IMR-90 (cell line): ENCODE measurements around the gene DLL1. TPM values are rescaled to one million over a fixed set of nuclear protein-coding genes. Genes with fewer than 3 reads are reported as not detected.

Experiments used
- ATAC-seq: fragments of 200-7000 bp; cut with Tn5 transposase; 2 replicates; pipeline ENCODE4 v1.9.1; 2020; ENCODE audit warnings: low read depth, mild to moderate bottlenecking, moderate library complexity
- BruUV-seq: library from RNA; stranded (reverse); fragments of 400-500 nt; replicated peaks from 2 replicates; lab custom pipeline; 2021; lab: Mats Ljungman, UMichigan
- CTCF ChIA-PET: fragments of 300-600 bp; formaldehyde crosslinking; extraction: SDS; loops from one replicate; lab custom pipeline; 2021; ENCODE audit warnings: antibody characterized with exemption; lab: Yijun Ruan, JAX
- POLR2A ChIA-PET: fragments of 300-600 bp; sonication (Branson Sonifier 250); formaldehyde crosslinking; loops from one replicate; lab custom pipeline; 2022; ENCODE audit warnings: antibody characterized with exemption; ENCODE audit not compliant: unreplicated experiment; lab: Charles Lee
- DNase-seq: peaks from one replicate; pipeline ENCODE4 v3.0.0; 2013
- H2AFZ ChIP-seq: replicated peaks from 2 replicates; pipeline ENCODE3; 2013; ENCODE audit warnings: low read length, mild to moderate bottlenecking; ENCODE audit not compliant: poor library complexity
- H2AK5ac ChIP-seq: 2 replicates; pipeline ENCODE4 v1.6.1; 2013; ENCODE audit warnings: low read depth, low read length, inconsistent platforms
- H2AK9ac ChIP-seq: replicated peaks from 2 replicates; pipeline ENCODE3; 2013; ENCODE audit warnings: mild to moderate bottlenecking, low read depth, low read length, moderate library complexity; ENCODE audit not compliant: poor library complexity
- H2BK120ac ChIP-seq: 2 replicates; pipeline ENCODE4 v1.6.1; 2013; ENCODE audit warnings: low read depth, low read length, inconsistent platforms
- H2BK15ac ChIP-seq: 3 replicates; pipeline ENCODE4 v1.6.1; 2013; ENCODE audit warnings: low read depth, low read length, inconsistent platforms
- H2BK20ac ChIP-seq: 2 replicates; pipeline ENCODE4 v1.6.1; 2013; ENCODE audit warnings: low read depth, mild to moderate bottlenecking, inconsistent platforms, low read length, moderate library complexity
- H2BK5ac ChIP-seq: 2 replicates; pipeline ENCODE4 v1.6.1; 2013; ENCODE audit warnings: mild to moderate bottlenecking, low read depth, low read length, inconsistent platforms; ENCODE audit not compliant: poor library complexity, severe bottlenecking
- H3K14ac ChIP-seq: replicated peaks from 2 replicates; pipeline ENCODE4 v1.6.1; 2013; ENCODE audit warnings: low read depth, low read length, inconsistent platforms
- H3K18ac ChIP-seq: 2 replicates; pipeline ENCODE4 v1.6.1; 2013; ENCODE audit warnings: low read depth, low read length, control low read depth
- H3K23ac ChIP-seq: 2 replicates; pipeline ENCODE4 v1.6.1; 2013; ENCODE audit warnings: low read depth, low read length, inconsistent platforms
- H3K27ac ChIP-seq: 2 replicates; pipeline ENCODE4 v1.5.1; 2013; ENCODE audit warnings: mild to moderate bottlenecking, control low read depth, low read length; ENCODE audit not compliant: insufficient read depth
- H3K27me3 ChIP-seq: 2 replicates; pipeline ENCODE4 v1.6.1; 2013; ENCODE audit warnings: low read length; ENCODE audit not compliant: control insufficient read depth, insufficient read depth
- H3K36me3 ChIP-seq: 2 replicates; pipeline ENCODE4 v1.6.1; 2013; ENCODE audit warnings: low read length, mixed read lengths; ENCODE audit not compliant: control insufficient read depth, insufficient read depth
- H3K4ac ChIP-seq: 2 replicates; pipeline ENCODE4 v1.6.1; 2013; ENCODE audit warnings: low read depth, low read length, inconsistent platforms
- H3K4me1 ChIP-seq: 2 replicates; pipeline ENCODE4 v1.6.1; 2013; ENCODE audit warnings: low read length, mixed read lengths; ENCODE audit not compliant: control insufficient read depth, insufficient read depth
- H3K4me2 ChIP-seq: 2 replicates; pipeline ENCODE4 v1.6.1; 2013; ENCODE audit warnings: low read depth, mild to moderate bottlenecking, control low read depth, low read length, moderate library complexity
- H3K4me3 ChIP-seq: 2 replicates; pipeline ENCODE4 v1.5.1; 2013; ENCODE audit warnings: low read depth, mild to moderate bottlenecking, control low read depth, low read length, moderate library complexity; ENCODE audit not compliant: insufficient read depth
- H3K56ac ChIP-seq: 2 replicates; pipeline ENCODE4 v1.6.1; 2013; ENCODE audit warnings: low read length, inconsistent platforms; ENCODE audit not compliant: insufficient read depth; ENCODE audit errors: extremely low read depth
- H3K79me1 ChIP-seq, 2 experiments: 2 replicates each; pipeline ENCODE4 v1.6.1; 2013; ENCODE audit warnings: low read length in 2 of 2, inconsistent platforms in 1 of 2, low read depth in 1 of 2
- H3K9ac ChIP-seq: 2 replicates; pipeline ENCODE4 v1.6.1; 2013; ENCODE audit warnings: low read depth, low read length, control low read depth
- H3K9me1 ChIP-seq: 2 replicates; pipeline ENCODE4 v1.6.1; 2013; ENCODE audit warnings: low read length, inconsistent platforms; ENCODE audit not compliant: insufficient read depth
- H3K9me3 ChIP-seq: 2 replicates; pipeline ENCODE4 v1.6.1; 2013; ENCODE audit warnings: low read length; ENCODE audit not compliant: control insufficient read depth, insufficient read depth
- H4K20me1 ChIP-seq: 2 replicates; pipeline ENCODE4 v1.6.1; 2013; ENCODE audit warnings: low read length, inconsistent platforms; ENCODE audit not compliant: insufficient read depth
- H4K5ac ChIP-seq: 2 replicates; pipeline ENCODE4 v1.6.1; 2013; ENCODE audit warnings: mild to moderate bottlenecking, low read depth, low read length, control low read depth
- H4K8ac ChIP-seq, 2 experiments: 2 replicates each; pipeline ENCODE4 v1.6.1; 2013; ENCODE audit warnings: low read depth in 2 of 2, low read length in 2 of 2, control low read depth in 1 of 2, inconsistent platforms in 1 of 2
- H4K91ac ChIP-seq: 2 replicates; pipeline ENCODE4 v1.6.1; 2013; ENCODE audit warnings: low read depth, low read length, inconsistent platforms; ENCODE audit not compliant: insufficient read depth
- BHLHE40 ChIP-seq: fragments of 150-350 bp; IDR thresholded peaks from 2 replicates; pipeline ENCODE4 v1.6.1; 2016; ENCODE audit warnings: mild to moderate bottlenecking, low read depth, low read length
- CEBPB ChIP-seq: IDR thresholded peaks from 2 replicates; pipeline ENCODE4 v1.6.1; 2012; ENCODE audit warnings: low read depth, low read length, improper control_type of control experiment
- CHD1 ChIP-seq: IDR thresholded peaks from 2 replicates; pipeline ENCODE4 v1.6.1; 2012; ENCODE audit warnings: low read depth, low read length, improper control_type of control experiment
- FOS ChIP-seq: fragments of 150-350 bp; IDR thresholded peaks from 2 replicates; pipeline ENCODE4 v1.6.1; 2016; ENCODE audit warnings: low read depth, low read length
- MAFK ChIP-seq: IDR thresholded peaks from 2 replicates; pipeline ENCODE4 v1.6.1; 2012; ENCODE audit warnings: low read depth, low read length, improper control_type of control experiment
- MAZ ChIP-seq: IDR thresholded peaks from 2 replicates; pipeline ENCODE4 v1.6.1; 2012; ENCODE audit warnings: low read depth, mild to moderate bottlenecking, low read length, improper control_type of control experiment, moderate library complexity, borderline replicate concordance
- MXI1 ChIP-seq: IDR thresholded peaks from 2 replicates; pipeline ENCODE4 v1.6.1; 2012; ENCODE audit warnings: low read depth, mild to moderate bottlenecking, low read length, moderate library complexity, borderline replicate concordance
- NFE2L2 ChIP-seq: fragments of 150-350 bp; IDR thresholded peaks from 2 replicates; pipeline ENCODE4 v1.6.1; 2016; ENCODE audit warnings: low read depth, mild to moderate bottlenecking, low read length
- POLR2A ChIP-seq: IDR thresholded peaks from 2 replicates; pipeline ENCODE4 v1.6.1; 2012; ENCODE audit warnings: mild to moderate bottlenecking, low read depth, low read length
- RAD21 ChIP-seq: IDR thresholded peaks from 2 replicates; pipeline ENCODE4 v1.6.1; 2012; ENCODE audit warnings: low read length, improper control_type of control experiment
- RCOR1 ChIP-seq: IDR thresholded peaks from 2 replicates; pipeline ENCODE4 v1.6.1; 2012; ENCODE audit warnings: mild to moderate bottlenecking, low read length, improper control_type of control experiment; ENCODE audit not compliant: insufficient replicate concordance
- RFX5 ChIP-seq: IDR thresholded peaks from 2 replicates; pipeline ENCODE4 v1.8.0; 2012; ENCODE audit warnings: low read depth, mild to moderate bottlenecking, low read length, moderate library complexity
- SMC3 ChIP-seq: fragments of 150-350 bp; IDR thresholded peaks from 2 replicates; pipeline ENCODE4 v1.6.1; 2016; ENCODE audit warnings: low read depth, mild to moderate bottlenecking, antibody characterized with exemption, low read length, moderate library complexity
- WGBS, 2 experiments: methylation state at CpG; one replicate each; pipeline versions ENCODE4 v1.1.5 to v1.1.7; 2013; ENCODE audit warnings: missing lambda C conversion rate in 2 of 2; ENCODE audit not compliant: insufficient read length in 1 of 2; ENCODE audit errors: extremely low coverage in 2 of 2; 5-methylcytosine and 5-hydroxymethylcytosine counted together
- dilution Hi-C: fragments of 300-500 bp; cut with HindIII; formaldehyde crosslinking; loops from one replicate; pipeline ENCODE4 v1.14.3; 2018; ENCODE audit warnings: low sequenced_read_pairs; ENCODE audit not compliant: unreplicated experiment
- in situ Hi-C: fragments of 300-500 bp; cut with MboI; formaldehyde crosslinking; loops from 3 replicates; pipeline ENCODE4 v1.14.3; 2019; ENCODE audit warnings: low sequenced_read_pairs, inconsistent platforms, mixed read lengths
- intact Hi-C: fragments of 100-400 bp; cut with micrococcal nuclease; formaldehyde crosslinking; loops from 2 replicates; pipeline ENCODE4 v1.10.0; 2022
- polyA plus RNA-seq, 3 experiments: library from polyadenylated mRNA; depleted of rRNA; stranded (reverse); fragments of >200 nt; gene quantifications; 2 replicates each; pipeline ENCODE4 v1.2.3, GENCODE V29; 2012; ENCODE audit warnings: low replicate concordance in 1 of 3
- total RNA-seq: library from RNA; depleted of rRNA; stranded (reverse); fragments of >200 nt; gene quantifications from 2 replicates; pipeline ENCODE4 v1.2.3, GENCODE V29; 2012
- TF ChIP-seq, protein P1 (sequence below): conservative IDR thresholded peaks from 2 replicates; pipeline ENCODE4 v1.5.1; 2012; ENCODE audit warnings: mild to moderate bottlenecking, low read depth, low read length, improper control_type of control experiment
- TF ChIP-seq, protein P2 (sequence below): fragments of 150-350 bp; IDR thresholded peaks from 2 replicates; pipeline ENCODE4 v1.6.1; 2017; ENCODE audit warnings: mild to moderate bottlenecking, antibody characterized with exemption, low read length, low read depth
- TF ChIP-seq, protein P3 (sequence below): fragments of 150-350 bp; IDR thresholded peaks from 2 replicates; pipeline ENCODE4 v1.6.1; 2016; ENCODE audit warnings: low read depth, mild to moderate bottlenecking, low read length, moderate library complexity, borderline replicate concordance

Gene DLL1
- total and polyA plus RNA-seq, 2 of the 4 experiments (the other 2 are of a cell fraction): under 0.01 to 0.31 TPM

DNA sequence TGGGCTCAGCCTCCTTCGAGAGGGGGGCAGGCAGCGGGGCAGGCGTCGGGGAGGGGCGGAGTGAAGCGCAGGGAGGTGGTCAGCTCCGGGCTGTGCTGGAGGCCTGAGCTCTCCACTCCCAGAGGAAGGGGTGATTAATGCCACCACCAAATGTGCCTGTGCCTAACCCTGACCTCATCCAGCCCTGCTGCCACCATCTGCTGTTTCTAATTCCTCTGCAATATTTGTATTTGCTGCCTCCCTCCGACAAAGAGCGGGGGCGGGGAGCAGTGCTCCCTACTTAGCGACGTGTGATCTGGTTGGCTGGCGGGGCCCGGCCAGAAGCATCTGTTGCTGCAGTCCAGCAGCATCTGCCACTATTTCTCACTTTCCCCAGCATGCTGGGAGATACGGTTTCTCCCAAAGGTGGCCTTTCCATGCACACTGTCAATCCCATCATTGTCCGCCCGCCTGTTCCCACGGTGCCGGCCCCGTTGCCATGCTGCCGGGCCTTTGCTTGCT, 47.0 kb downstream of the DLL1 start:
- intact Hi-C loops: no loop called here
- H2AK5ac ChIP-seq: no peak overlapping the region
- H3K14ac ChIP-seq: no peak overlapping the region
- H2AK9ac ChIP-seq: no peak overlapping the region
- H2BK15ac ChIP-seq: no peak overlapping the region
- H3K9ac ChIP-seq: no peak overlapping the region
- H3K27ac ChIP-seq: no peak overlapping the region
- H3K56ac ChIP-seq: no peak overlapping the region
- ChIA-PET POLR2A (no interaction called here), CTCF (no interaction called here)
- dilution Hi-C loops: no loop called here
- no peaks in the 10 kb centered on the region for H4K20me1 ChIP-seq
- H2BK20ac ChIP-seq: no peak overlapping the region
- no TSS peak for BruUV-seq
- H3K36me3 ChIP-seq: no peaks in the 10 kb centered on the region
- TF ChIP-seq MXI1 (no peak), SMC3 (no peak), RCOR1 (no peak), FOS (no peak), RAD21 (no peak), MAZ (no peak), BHLHE40 (no peak), MAFK (no peak), CHD1 (no peak), NFE2L2 (no peak), POLR2A (no peak), RFX5 (no peak), CEBPB (no peak)
- TF ChIP-seq, protein P1, sequence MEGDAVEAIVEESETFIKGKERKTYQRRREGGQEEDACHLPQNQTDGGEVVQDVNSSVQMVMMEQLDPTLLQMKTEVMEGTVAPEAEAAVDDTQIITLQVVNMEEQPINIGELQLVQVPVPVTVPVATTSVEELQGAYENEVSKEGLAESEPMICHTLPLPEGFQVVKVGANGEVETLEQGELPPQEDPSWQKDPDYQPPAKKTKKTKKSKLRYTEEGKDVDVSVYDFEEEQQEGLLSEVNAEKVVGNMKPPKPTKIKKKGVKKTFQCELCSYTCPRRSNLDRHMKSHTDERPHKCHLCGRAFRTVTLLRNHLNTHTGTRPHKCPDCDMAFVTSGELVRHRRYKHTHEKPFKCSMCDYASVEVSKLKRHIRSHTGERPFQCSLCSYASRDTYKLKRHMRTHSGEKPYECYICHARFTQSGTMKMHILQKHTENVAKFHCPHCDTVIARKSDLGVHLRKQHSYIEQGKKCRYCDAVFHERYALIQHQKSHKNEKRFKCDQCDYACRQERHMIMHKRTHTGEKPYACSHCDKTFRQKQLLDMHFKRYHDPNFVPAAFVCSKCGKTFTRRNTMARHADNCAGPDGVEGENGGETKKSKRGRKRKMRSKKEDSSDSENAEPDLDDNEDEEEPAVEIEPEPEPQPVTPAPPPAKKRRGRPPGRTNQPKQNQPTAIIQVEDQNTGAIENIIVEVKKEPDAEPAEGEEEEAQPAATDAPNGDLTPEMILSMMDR: no peak
- TF ChIP-seq, protein P2, sequence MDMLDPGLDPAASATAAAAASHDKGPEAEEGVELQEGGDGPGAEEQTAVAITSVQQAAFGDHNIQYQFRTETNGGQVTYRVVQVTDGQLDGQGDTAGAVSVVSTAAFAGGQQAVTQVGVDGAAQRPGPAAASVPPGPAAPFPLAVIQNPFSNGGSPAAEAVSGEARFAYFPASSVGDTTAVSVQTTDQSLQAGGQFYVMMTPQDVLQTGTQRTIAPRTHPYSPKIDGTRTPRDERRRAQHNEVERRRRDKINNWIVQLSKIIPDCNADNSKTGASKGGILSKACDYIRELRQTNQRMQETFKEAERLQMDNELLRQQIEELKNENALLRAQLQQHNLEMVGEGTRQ: no peak
- TF ChIP-seq, protein P3, sequence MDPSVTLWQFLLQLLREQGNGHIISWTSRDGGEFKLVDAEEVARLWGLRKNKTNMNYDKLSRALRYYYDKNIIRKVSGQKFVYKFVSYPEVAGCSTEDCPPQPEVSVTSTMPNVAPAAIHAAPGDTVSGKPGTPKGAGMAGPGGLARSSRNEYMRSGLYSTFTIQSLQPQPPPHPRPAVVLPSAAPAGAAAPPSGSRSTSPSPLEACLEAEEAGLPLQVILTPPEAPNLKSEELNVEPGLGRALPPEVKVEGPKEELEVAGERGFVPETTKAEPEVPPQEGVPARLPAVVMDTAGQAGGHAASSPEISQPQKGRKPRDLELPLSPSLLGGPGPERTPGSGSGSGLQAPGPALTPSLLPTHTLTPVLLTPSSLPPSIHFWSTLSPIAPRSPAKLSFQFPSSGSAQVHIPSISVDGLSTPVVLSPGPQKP: no peak
- H4K5ac ChIP-seq: no peak overlapping the region
- no peak overlapping the region for H4K91ac ChIP-seq
- WGBS, 2 experiments: 34% methylated on average over 9 of the region's 21 CpGs; no CpG with 5 or more reads in 1 of the 2 experiments
- peak overlapping the region; percentile 24 for H2AFZ ChIP-seq
- no peak overlapping the region for H3K23ac ChIP-seq
- no peaks in the 10 kb centered on the region; the same call in 1 of the 2 replicates for H3K4me1 ChIP-seq
- in situ Hi-C loops: no loop called here
- H3K4me3 ChIP-seq: no peak overlapping the region
- no peak overlapping the region for H4K8ac ChIP-seq
- H3K27me3 ChIP-seq: peaks cover 11% of the 10 kb centered on the region; the same call in 1 of the 2 replicates
- no peak overlapping the region for H3K4ac ChIP-seq
- no peak overlapping the region for H2BK5ac ChIP-seq
- no peaks in the 10 kb centered on the region for H3K79me1 ChIP-seq
- ATAC-seq: peak; percentile 47
- H3K18ac ChIP-seq: no peak overlapping the region
- no peak for DNase-seq
- no peak overlapping the region for H2BK120ac ChIP-seq
- H3K9me1 ChIP-seq: no peaks in the 10 kb centered on the region
- H3K9me3 ChIP-seq: no peaks in the 10 kb centered on the region
- H3K4me2 ChIP-seq: no peak overlapping the region
